SU-DHL-6 (cell line): ENCODE measurements around the gene EIF1.

Source experiments
- EZH2phosphoT487 ChIP-seq: fragments of 200-600 bp; sonication (generic), shearing (Covaris generic); conservative IDR thresholded peaks from 2 replicates; pipeline ENCODE4 v1.6.1; 2018; ENCODE audit warnings: mild to moderate bottlenecking, antibody characterized with exemption, low read length, moderate library complexity, mixed read lengths
- TF ChIP-seq, protein P1 (sequence below): fragments of 200-600 bp; sonication (generic); IDR thresholded peaks from one replicate; pipeline ENCODE4 v1.5.1; 2017; ENCODE audit warnings: antibody characterized with exemption, mild to moderate bottlenecking, low read length, moderate library complexity; ENCODE audit not compliant: insufficient read depth, poor library complexity, severe bottlenecking

DNA sequence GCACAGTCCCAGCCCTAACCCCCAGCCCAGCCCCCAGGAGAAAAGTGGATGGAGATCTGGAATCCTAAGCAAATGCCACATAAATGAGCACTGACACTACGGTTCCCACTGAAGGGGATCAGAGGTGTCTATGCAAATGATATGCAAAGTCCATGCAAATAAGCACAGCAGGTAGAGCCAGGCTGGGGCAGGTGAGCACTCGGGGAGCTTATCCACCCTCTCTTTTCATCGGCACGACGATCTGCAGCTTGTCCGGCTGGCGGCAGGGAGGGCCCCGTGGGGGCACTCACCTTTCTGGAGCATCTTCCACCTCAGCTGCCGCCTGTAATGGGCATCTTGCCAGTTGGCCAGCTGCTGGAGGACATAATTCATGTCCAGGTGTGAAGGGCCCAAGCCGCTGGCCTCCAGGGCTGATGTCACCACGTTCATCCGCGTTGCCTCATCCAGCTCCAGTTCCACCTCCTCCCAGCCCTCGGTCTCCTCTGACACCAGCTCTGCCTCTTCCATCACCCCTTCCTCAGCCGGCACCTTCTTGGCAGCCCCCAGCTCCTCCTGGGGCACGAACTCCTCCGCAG, 35.9 kb downstream of the EIF1 start:
- TF ChIP-seq, protein P1, sequence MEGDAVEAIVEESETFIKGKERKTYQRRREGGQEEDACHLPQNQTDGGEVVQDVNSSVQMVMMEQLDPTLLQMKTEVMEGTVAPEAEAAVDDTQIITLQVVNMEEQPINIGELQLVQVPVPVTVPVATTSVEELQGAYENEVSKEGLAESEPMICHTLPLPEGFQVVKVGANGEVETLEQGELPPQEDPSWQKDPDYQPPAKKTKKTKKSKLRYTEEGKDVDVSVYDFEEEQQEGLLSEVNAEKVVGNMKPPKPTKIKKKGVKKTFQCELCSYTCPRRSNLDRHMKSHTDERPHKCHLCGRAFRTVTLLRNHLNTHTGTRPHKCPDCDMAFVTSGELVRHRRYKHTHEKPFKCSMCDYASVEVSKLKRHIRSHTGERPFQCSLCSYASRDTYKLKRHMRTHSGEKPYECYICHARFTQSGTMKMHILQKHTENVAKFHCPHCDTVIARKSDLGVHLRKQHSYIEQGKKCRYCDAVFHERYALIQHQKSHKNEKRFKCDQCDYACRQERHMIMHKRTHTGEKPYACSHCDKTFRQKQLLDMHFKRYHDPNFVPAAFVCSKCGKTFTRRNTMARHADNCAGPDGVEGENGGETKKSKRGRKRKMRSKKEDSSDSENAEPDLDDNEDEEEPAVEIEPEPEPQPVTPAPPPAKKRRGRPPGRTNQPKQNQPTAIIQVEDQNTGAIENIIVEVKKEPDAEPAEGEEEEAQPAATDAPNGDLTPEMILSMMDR, result no peak
- no peak for TF ChIP-seq EZH2phosphoT487
